MM.1S (cell line): ENCODE results near the gene ARHGEF7.

Experiments
- DNase-seq: peaks from one replicate; pipeline ENCODE4 v3.0.0-alpha.2; 2015
- H2AFZ ChIP-seq: fragments of 300-600 bp; sonication (generic); 2 replicates; pipeline ENCODE4 v1.6.0; 2016; ENCODE audit warnings: antibody characterized with exemption, low read length
- H3F3A ChIP-seq: fragments of 300-600 bp; sonication (generic); 2 replicates; pipeline ENCODE4 v1.6.1; 2016; ENCODE audit warnings: mild to moderate bottlenecking, antibody characterized with exemption, low read length, moderate library complexity, mixed read lengths; ENCODE audit not compliant: insufficient read depth
- H3K27ac ChIP-seq: fragments of 300-600 bp; sonication (generic); 2 replicates; pipeline ENCODE4 v1.5.1; 2016; ENCODE audit warnings: mild to moderate bottlenecking, low read length
- H3K27me3 ChIP-seq: fragments of 300-600 bp; sonication (generic); replicated peaks from 2 replicates; pipeline ENCODE4 v1.6.0; 2016; ENCODE audit warnings: low read length; ENCODE audit not compliant: insufficient read depth
- H3K36me3 ChIP-seq: fragments of 300-600 bp; sonication (generic); replicated peaks from 2 replicates; pipeline ENCODE4 v1.6.1; 2016; ENCODE audit warnings: mild to moderate bottlenecking, low read length, mixed read lengths; ENCODE audit not compliant: insufficient read depth
- H3K4me1 ChIP-seq: fragments of 300-600 bp; sonication (generic); 2 replicates; pipeline ENCODE4 v1.6.1; 2016; ENCODE audit warnings: low read length, mixed read lengths
- H3K4me2 ChIP-seq: fragments of 300-600 bp; sonication (generic); 2 replicates; pipeline ENCODE4 v1.6.0; 2016; ENCODE audit warnings: low read depth, low read length
- H3K4me3 ChIP-seq: fragments of 300-600 bp; sonication (generic); 2 replicates; pipeline ENCODE4 v1.5.1; 2016; ENCODE audit warnings: low read length, mixed read lengths
- H3K79me2 ChIP-seq: fragments of 300-600 bp; sonication (generic); 2 replicates; pipeline ENCODE4 v1.6.1; 2016; ENCODE audit warnings: mixed run types, low read length, mixed read lengths
- H3K9ac ChIP-seq: fragments of 300-600 bp; sonication (generic); 2 replicates; pipeline ENCODE4 v1.6.1; 2016; ENCODE audit warnings: low read length, mixed read lengths
- H3K9me2 ChIP-seq: fragments of 300-600 bp; sonication (generic); replicated peaks from 2 replicates; pipeline ENCODE4 v1.6.1; 2016; ENCODE audit warnings: mild to moderate bottlenecking, low read length, mixed read lengths; ENCODE audit not compliant: insufficient read depth
- H3K9me3 ChIP-seq: fragments of 300-600 bp; sonication (generic); replicated peaks from 2 replicates; pipeline ENCODE4 v1.6.1; 2016; ENCODE audit warnings: mild to moderate bottlenecking, low read length, mixed read lengths; ENCODE audit not compliant: insufficient read depth
- H4K20me1 ChIP-seq: fragments of 300-600 bp; sonication (generic); 2 replicates; pipeline ENCODE4 v1.6.1; 2016; ENCODE audit warnings: mild to moderate bottlenecking, low read length, moderate library complexity, mixed read lengths; ENCODE audit not compliant: insufficient read depth
- EZH2 ChIP-seq: fragments of 300-600 bp; sonication (generic); optimal IDR thresholded peaks from 2 replicates; pipeline ENCODE3; 2017; ENCODE audit warnings: low read depth, mild to moderate bottlenecking, antibody characterized with exemption, low read length, mixed read lengths
- EZH2phosphoT487 ChIP-seq: fragments of 300-600 bp; sonication (generic); IDR thresholded peaks from 2 replicates; pipeline ENCODE4 v1.6.1; 2018; ENCODE audit warnings: antibody characterized with exemption, low read length
- TF ChIP-seq, protein P1 (sequence below): fragments of 300-600 bp; sonication (generic); IDR thresholded peaks from 2 replicates; pipeline ENCODE4 v1.5.1; 2016; ENCODE audit warnings: antibody characterized with exemption, low read length, mixed read lengths

ARHGEF7 gene

DNA sequence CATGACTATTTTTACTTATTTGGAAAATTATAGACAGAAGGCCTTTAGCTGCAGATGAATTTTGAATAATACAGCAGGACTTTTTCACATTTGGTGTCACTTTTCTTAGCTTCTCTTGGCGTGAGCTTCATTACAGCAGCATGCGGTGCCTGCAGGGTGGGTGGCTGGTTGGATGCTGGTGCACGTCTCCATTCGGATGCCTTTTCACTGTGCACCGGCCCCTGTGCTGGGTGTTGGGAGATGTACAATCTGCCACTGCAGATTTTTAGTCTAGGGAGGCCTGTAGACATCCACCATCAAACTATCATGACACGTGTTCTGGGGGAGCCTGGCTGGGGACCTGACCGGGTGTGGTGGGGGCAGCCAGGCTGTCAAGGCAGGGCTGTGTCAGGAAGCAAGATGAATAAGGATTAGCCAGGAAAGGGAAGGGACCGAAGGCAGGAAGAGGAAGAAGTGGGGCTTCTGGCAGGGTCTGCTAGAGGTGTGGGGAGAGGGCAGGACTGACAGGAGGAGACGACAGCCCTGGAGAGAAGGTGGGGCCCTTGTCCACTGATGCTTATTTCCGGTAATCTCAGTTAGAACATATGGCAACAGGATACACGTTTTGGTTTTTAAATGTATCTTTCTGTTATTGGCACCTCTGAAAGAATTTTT is 88.8 kb downstream of the ARHGEF7 start:
- H3K4me3 ChIP-seq = no peak overlapping the region
- no peak overlapping the region for H3K27ac ChIP-seq
- no peak overlapping the region for H3K9ac ChIP-seq

DNA sequence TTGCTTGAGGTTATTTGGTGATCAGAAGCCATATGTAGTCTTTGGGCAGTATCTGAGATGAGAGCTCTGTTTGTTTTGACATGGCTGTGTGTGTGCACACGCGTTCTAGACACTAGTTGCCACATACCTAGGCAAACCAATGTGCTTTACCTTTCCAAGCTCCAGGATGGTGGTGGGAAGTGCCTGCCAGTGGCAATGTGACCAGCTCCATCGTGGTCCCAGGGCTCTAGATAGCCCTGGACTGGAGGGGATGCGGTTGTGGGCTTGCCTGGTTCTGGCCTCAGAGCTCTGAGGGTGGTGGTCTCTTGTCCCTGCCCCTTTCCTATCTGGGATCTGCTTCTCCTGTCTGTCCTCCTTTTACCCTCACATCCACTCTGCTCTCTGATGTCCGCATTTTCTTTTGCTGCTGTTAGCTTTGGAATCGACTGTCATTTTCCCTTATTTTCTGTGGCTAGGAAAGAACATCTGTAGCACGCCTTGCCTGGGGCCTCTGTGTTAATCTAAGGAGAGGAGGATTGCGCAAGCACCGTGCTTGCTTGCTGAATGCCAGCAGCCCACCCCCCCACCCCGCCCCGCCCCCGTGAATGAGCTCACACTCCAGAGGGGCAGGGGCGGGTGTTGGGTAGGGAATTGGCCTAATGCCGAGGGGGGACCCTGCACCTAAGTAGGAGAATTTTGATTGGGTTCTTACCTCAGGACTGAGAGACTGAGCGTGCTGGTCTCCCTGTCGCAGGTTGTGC is 89.5 kb downstream of the ARHGEF7 start:
- Histone ChIP-seq H3K4me3 (no peak overlapping the region), H3K27me3 (no peaks in the 10 kb centered on the region), H3K79me2 (peaks cover 89% of the 10 kb centered on the region), H2AFZ (no peak overlapping the region), H3F3A (peaks cover 6% of the 10 kb centered on the region; the same call in 1 of the 2 replicates), H3K4me2 (no peak overlapping the region), H4K20me1 (no peaks in the 10 kb centered on the region), H3K36me3 (no peaks in the 10 kb centered on the region), H3K9me3 (no peaks in the 10 kb centered on the region), H3K27ac (no peak overlapping the region), H3K9me2 (no peaks in the 10 kb centered on the region), H3K4me1 (peaks cover 21% of the 10 kb centered on the region), H3K9ac (no peak overlapping the region)
- no peak for DNase-seq
- TF ChIP-seq EZH2 (no peak), EZH2phosphoT487 (no peak)
- TF ChIP-seq, protein P1, sequence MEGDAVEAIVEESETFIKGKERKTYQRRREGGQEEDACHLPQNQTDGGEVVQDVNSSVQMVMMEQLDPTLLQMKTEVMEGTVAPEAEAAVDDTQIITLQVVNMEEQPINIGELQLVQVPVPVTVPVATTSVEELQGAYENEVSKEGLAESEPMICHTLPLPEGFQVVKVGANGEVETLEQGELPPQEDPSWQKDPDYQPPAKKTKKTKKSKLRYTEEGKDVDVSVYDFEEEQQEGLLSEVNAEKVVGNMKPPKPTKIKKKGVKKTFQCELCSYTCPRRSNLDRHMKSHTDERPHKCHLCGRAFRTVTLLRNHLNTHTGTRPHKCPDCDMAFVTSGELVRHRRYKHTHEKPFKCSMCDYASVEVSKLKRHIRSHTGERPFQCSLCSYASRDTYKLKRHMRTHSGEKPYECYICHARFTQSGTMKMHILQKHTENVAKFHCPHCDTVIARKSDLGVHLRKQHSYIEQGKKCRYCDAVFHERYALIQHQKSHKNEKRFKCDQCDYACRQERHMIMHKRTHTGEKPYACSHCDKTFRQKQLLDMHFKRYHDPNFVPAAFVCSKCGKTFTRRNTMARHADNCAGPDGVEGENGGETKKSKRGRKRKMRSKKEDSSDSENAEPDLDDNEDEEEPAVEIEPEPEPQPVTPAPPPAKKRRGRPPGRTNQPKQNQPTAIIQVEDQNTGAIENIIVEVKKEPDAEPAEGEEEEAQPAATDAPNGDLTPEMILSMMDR = no peak

More for the DNA sequence above, 88.8 kb downstream of the ARHGEF7 start:
- H3K4me1 ChIP-seq = peaks cover 21% of the 10 kb centered on the region
- H2AFZ ChIP-seq = no peak overlapping the region
- DNase-seq = no peak
- TF ChIP-seq EZH2phosphoT487 (no peak), EZH2 (no peak)
- TF ChIP-seq, protein P1 = no peak
- peaks cover 6% of the 10 kb centered on the region; the same call in 1 of the 2 replicates for H3F3A ChIP-seq
- no peaks in the 10 kb centered on the region for H3K36me3 ChIP-seq
- no peaks in the 10 kb centered on the region for H3K27me3 ChIP-seq
- no peaks in the 10 kb centered on the region for H4K20me1 ChIP-seq
- H3K9me3 ChIP-seq = no peaks in the 10 kb centered on the region
- H3K79me2 ChIP-seq = peaks cover 91% of the 10 kb centered on the region
- H3K9me2 ChIP-seq = no peaks in the 10 kb centered on the region
- H3K4me2 ChIP-seq = no peak overlapping the region

- Histone ChIP-seq H2AFZ (no peak overlapping the region), H4K20me1 (peaks cover 4% of the 10 kb centered on the region; the same call in 1 of the 2 replicates), H3K4me2 (no peak overlapping the region), H3K36me3 (no peaks in the 10 kb centered on the region), H3K9ac (no peak overlapping the region), H3K4me3 (no peak overlapping the region), H3K79me2 (peaks cover 89% of the 10 kb centered on the region), H3K4me1 (peaks cover 19% of the 10 kb centered on the region), H3F3A (peaks cover 6% of the 10 kb centered on the region; the same call in 1 of the 2 replicates), H3K9me2 (no peaks in the 10 kb centered on the region), H3K9me3 (no peaks in the 10 kb centered on the region), H3K27me3 (no peaks in the 10 kb centered on the region), H3K27ac (no peak overlapping the region)
- TF ChIP-seq EZH2phosphoT487 (no peak), EZH2 (no peak)
- TF ChIP-seq, protein P1 = no peak
- no peak for DNase-seq
Measured at GRCh38 chr13:111206148-111206547, 91.0 kb downstream of the ARHGEF7 start.
